ENCODE results near the gene BSND.

GRCh38 chr1:54991939-54992338 is 6.8 kb upstream of the BSND start:
- TF ChIP-seq CTCF (IDR thresholded peaks at IDR 0.05): no peak
- TF ChIP-seq POLR2A (IDR thresholded peaks at IDR 0.05): no peak
- no peak for TF ChIP-seq EP300 (IDR thresholded peaks at IDR 0.05)
- TF ChIP-seq POLR2AphosphoS5 (IDR thresholded peaks at IDR 0.05): no peak
